GM23338 (cell line): ENCODE measurements around the gene POU2AF2. TPM values are rescaled to one million over a fixed set of nuclear protein-coding genes. Genes with fewer than 3 reads are reported as not detected.

Experiments used
- ATAC-seq: fragments of 200-7000 bp; cut with Tn5 transposase; 3 replicates; pipeline ENCODE4 v1.9.1; 2020
- DNase-seq: peaks from one replicate; pipeline ENCODE4 v3.0.0-alpha.2; 2015; ENCODE audit warnings: low spot score
- H2AFZ ChIP-seq: fragments of 200-600 bp; sonication (generic); 2 replicates; pipeline ENCODE4 v1.8.0; 2016; ENCODE audit warnings: antibody characterized with exemption, mild to moderate bottlenecking, moderate library complexity
- H3F3A ChIP-seq: fragments of 200-600 bp; sonication (generic); replicated peaks from 2 replicates; pipeline ENCODE4 v1.8.0; 2017; ENCODE audit warnings: antibody characterized with exemption, mixed run types, low read depth
- H3K27ac ChIP-seq: fragments of 200-600 bp; sonication (generic); 2 replicates; pipeline ENCODE4 v1.6.1; 2016; ENCODE audit warnings: low read depth
- H3K27me3 ChIP-seq: fragments of 200-600 bp; sonication (generic); 2 replicates; pipeline ENCODE4 v1.8.0; 2016; ENCODE audit warnings: mild to moderate bottlenecking, mixed run types, moderate library complexity; ENCODE audit not compliant: insufficient read depth
- H3K36me3 ChIP-seq: fragments of 200-600 bp; sonication (generic); 2 replicates; pipeline ENCODE4 v1.8.0; 2016; ENCODE audit warnings: mild to moderate bottlenecking; ENCODE audit not compliant: insufficient read depth
- H3K4me1 ChIP-seq: fragments of 200-600 bp; sonication (generic); 2 replicates; pipeline ENCODE4 v1.8.0; 2016; ENCODE audit warnings: mild to moderate bottlenecking, moderate library complexity; ENCODE audit not compliant: insufficient read depth
- H3K4me2 ChIP-seq: fragments of 200-600 bp; sonication (generic); 2 replicates; pipeline ENCODE4 v1.7.1; 2017; ENCODE audit warnings: mixed run types
- H3K4me3 ChIP-seq: fragments of 200-600 bp; sonication (generic); 2 replicates; pipeline ENCODE4 v1.6.1; 2016; ENCODE audit warnings: mixed run types
- H3K79me2 ChIP-seq: fragments of 200-600 bp; sonication (generic); replicated peaks from 2 replicates; pipeline ENCODE4 v1.8.0; 2017; ENCODE audit warnings: mild to moderate bottlenecking; ENCODE audit not compliant: insufficient read depth
- H3K9me2 ChIP-seq: fragments of 200-600 bp; sonication (generic); 2 replicates; pipeline ENCODE4 v1.8.0; 2017; ENCODE audit not compliant: insufficient read depth
- H4K20me1 ChIP-seq: fragments of 200-600 bp; sonication (generic); replicated peaks from 2 replicates; pipeline ENCODE4 v1.8.0; 2017; ENCODE audit warnings: mild to moderate bottlenecking; ENCODE audit not compliant: insufficient read depth
- H3K27ac Mint-ChIP-seq: 2 replicates; pipeline ENCODE4 v1.8.0; 2020; ENCODE audit warnings: inconsistent platforms, mild to moderate bottlenecking, moderate library complexity, mixed read lengths
- H3K27me3 Mint-ChIP-seq: 3 replicates; pipeline ENCODE4 v1.8.0; 2022; ENCODE audit warnings: low read depth, mild to moderate bottlenecking, moderate library complexity, mixed read lengths, inconsistent platforms; ENCODE audit not compliant: insufficient read depth, poor library complexity
- H3K36me3 Mint-ChIP-seq: 3 replicates; pipeline ENCODE4 v1.8.0; 2021; ENCODE audit warnings: low read depth, mild to moderate bottlenecking, inconsistent platforms, moderate library complexity, mixed read lengths
- H3K4me1 Mint-ChIP-seq: 3 replicates; pipeline ENCODE4 v1.8.0; 2020; ENCODE audit warnings: mild to moderate bottlenecking, inconsistent platforms, mixed read lengths
- H3K4me3 Mint-ChIP-seq: 3 replicates; pipeline ENCODE4 v1.8.0; 2021; ENCODE audit warnings: moderate library complexity, mild to moderate bottlenecking, inconsistent platforms, mixed read lengths
- H3K9me3 Mint-ChIP-seq: 3 replicates; pipeline ENCODE4 v1.8.0; 2020; ENCODE audit warnings: moderate library complexity, mild to moderate bottlenecking, inconsistent platforms, mixed read lengths
- CREB1 ChIP-seq: fragments of 250-450 bp; sonication (Bioruptor Pico); IDR thresholded peaks from 2 replicates; pipeline ENCODE4 v1.5.0; 2020; ENCODE audit warnings: low read depth, mild to moderate bottlenecking, moderate library complexity
- CTCF ChIP-seq, 2 experiments: fragments of 200-600 bp in 1 of 2; sonication (generic) in 1 of 2; conservative IDR thresholded peaks; 2 replicates each; pipeline versions ENCODE4 v1.5.1 to v1.6.1; 2016 to 2017; ENCODE audit warnings: antibody characterized with exemption in 2 of 2, low read depth in 2 of 2, mild to moderate bottlenecking in 2 of 2, moderate library complexity in 1 of 2
- ETS1 ChIP-seq: IDR thresholded peaks from 2 replicates; pipeline ENCODE4 v1.6.1; 2016; ENCODE audit warnings: antibody characterized with exemption
- EZH2 ChIP-seq: fragments of 200-600 bp; sonication (generic); IDR thresholded peaks from one replicate; pipeline ENCODE4 v1.8.0; 2017; ENCODE audit warnings: antibody characterized with exemption, mild to moderate bottlenecking, low read depth; ENCODE audit not compliant: unreplicated experiment
- EZH2phosphoT487 ChIP-seq: fragments of 200-600 bp; sonication (generic); IDR thresholded peaks from one replicate; pipeline ENCODE4 v1.8.1; 2018; ENCODE audit warnings: antibody characterized with exemption; ENCODE audit not compliant: unreplicated experiment
- JUNB ChIP-seq: IDR thresholded peaks from one replicate; pipeline ENCODE4 v1.6.1; 2016; ENCODE audit warnings: antibody characterized with exemption; ENCODE audit not compliant: unreplicated experiment
- NANOG ChIP-seq: IDR thresholded peaks from 2 replicates; pipeline ENCODE4 v1.6.1; 2016; ENCODE audit warnings: antibody characterized with exemption, borderline replicate concordance
- POLR2AphosphoS5 ChIP-seq: IDR thresholded peaks from 2 replicates; pipeline ENCODE4 v1.6.1; 2016; ENCODE audit warnings: antibody characterized with exemption, low read depth
- REST ChIP-seq: IDR thresholded peaks from one replicate; pipeline ENCODE4 v1.6.1; 2018; ENCODE audit warnings: antibody characterized with exemption; ENCODE audit not compliant: unreplicated experiment
- STAT1 ChIP-seq: IDR thresholded peaks from one replicate; pipeline ENCODE4 v1.6.1; 2016; ENCODE audit warnings: antibody characterized with exemption; ENCODE audit not compliant: unreplicated experiment
- ZNF114 ChIP-seq: fragments of 250-450 bp; sonication (Bioruptor Pico); IDR thresholded peaks from 2 replicates; pipeline ENCODE4 v1.5.0; 2020; ENCODE audit warnings: mild to moderate bottlenecking, moderate library complexity
- ZNF331 ChIP-seq: fragments of 250-450 bp; sonication (Bioruptor Pico); IDR thresholded peaks from 2 replicates; pipeline ENCODE4 v1.5.0; 2020; ENCODE audit warnings: low read depth, mild to moderate bottlenecking, moderate library complexity
- ZNF462 ChIP-seq: fragments of 250-450 bp; sonication (Bioruptor Pico); IDR thresholded peaks from 2 replicates; pipeline ENCODE4 v1.5.0; 2020; ENCODE audit warnings: mild to moderate bottlenecking, moderate library complexity
- polyA plus RNA-seq: library from polyadenylated mRNA; unstranded; fragments of >200 nt; fragmentation: Nextera tagmentation; extraction: Ambion mirVana; gene quantifications from 2 replicates; pipeline ENCODE4 v1.2.1, GENCODE V29; 2016
- total RNA-seq: library from RNA; depleted of rRNA; stranded (reverse); fragments of >200 nt; shearing (Covaris generic); gene quantifications from 2 replicates; pipeline ENCODE4 v1.2.3, GENCODE V29; 2014

The POU2AF2 gene
- total and polyA plus RNA-seq, 2 experiments from 2014 or later: not detected

GRCh38 chr11:111221208-111221607 lies 24.3 kb upstream of the POU2AF2 start:
- H3K27ac Mint-ChIP-seq: no peak overlapping the region
- Histone ChIP-seq H3K9me2 (no peaks in the 10 kb centered on the region; the same call in 1 of the 2 replicates), H2AFZ (peak overlapping the region; percentile 99), H4K20me1 (no peaks in the 10 kb centered on the region), H3K36me3 (no peaks in the 10 kb centered on the region), H3K27me3 (0 out of 2 replicates have a peak, but pooled peaks cover 9% of the 10 kb centered on the region), H3K79me2 (no peaks in the 10 kb centered on the region), H3K4me2 (peak overlapping the region; percentile 73), H3K27ac (no peak overlapping the region), H3F3A (no peaks in the 10 kb centered on the region), H3K4me1 (no peaks in the 10 kb centered on the region), H3K4me3 (peak overlapping the region; percentile 50)
- TF ChIP-seq POLR2AphosphoS5: no peak
- TF ChIP-seq EZH2: no peak
- TF ChIP-seq CREB1 (CRISPR knock-in tag): no peak
- TF ChIP-seq ETS1: no peak
- TF ChIP-seq EZH2phosphoT487: no peak
- TF ChIP-seq ZNF331 (CRISPR knock-in tag): no peak
- no peak for TF ChIP-seq JUNB
- TF ChIP-seq ZNF462 (CRISPR knock-in tag): no peak
- TF ChIP-seq STAT1: no peak
- TF ChIP-seq REST: no peak
- TF ChIP-seq NANOG: no peak
- TF ChIP-seq CTCF (conservative IDR thresholded peaks at IDR 0.05; ENCODE audit: low read depth in 2 of 2): no peak
- no peak for TF ChIP-seq ZNF114
- H3K4me3 Mint-ChIP-seq: no peak overlapping the region
- H3K36me3 Mint-ChIP-seq: no peaks in the 10 kb centered on the region; the same call in 2 of the 3 replicates
- DNase-seq: peak; percentile 11
- ATAC-seq: no peak
- H3K4me1 Mint-ChIP-seq: no peaks in the 10 kb centered on the region
- peaks cover 2% of the 10 kb centered on the region for H3K27me3 Mint-ChIP-seq
- peaks cover 3% of the 10 kb centered on the region; the same call in 1 of the 3 replicates for H3K9me3 Mint-ChIP-seq
